Left ventricle myocardium inferior (tissue), 1 donor: ENCODE data around the gene CCDC92. TPM values are rescaled to one million over a fixed set of nuclear protein-coding genes. Genes with fewer than 3 reads are reported as not detected.

ENCODE experiments used
- DNase-seq: peaks from one replicate; pipeline ENCODE4 v3.0.0-alpha.2; 2020
- H3K27ac ChIP-seq: fragments of 200-600 bp; replicated peaks from 2 replicates; pipeline ENCODE4 v1.8.0; 2021
- H3K27me3 ChIP-seq: fragments of 200-600 bp; 2 replicates; pipeline ENCODE4 v1.8.0; 2021; ENCODE audit warnings: low read depth
- H3K36me3 ChIP-seq: fragments of 200-600 bp; 2 replicates; pipeline ENCODE4 v1.8.0; 2021
- H3K4me1 ChIP-seq: fragments of 200-600 bp; 2 replicates; pipeline ENCODE4 v1.8.0; 2021
- H3K4me3 ChIP-seq: fragments of 200-600 bp; 2 replicates; pipeline ENCODE4 v1.8.0; 2021; ENCODE audit warnings: mild to moderate bottlenecking, moderate library complexity
- H3K9me3 ChIP-seq: fragments of 200-600 bp; replicated peaks from 2 replicates; pipeline ENCODE4 v1.8.0; 2021
- intact Hi-C: fragments of 100-400 bp; cut with micrococcal nuclease; formaldehyde crosslinking; loops from one replicate; pipeline ENCODE4 v1.11.0; 2022
- total RNA-seq: library from RNA; stranded (reverse); fragmentation: NEBNext Ultra II Directional; extraction: Animal tissue kit (Norgen Biotek cat#: 25700); gene quantifications from one replicate; pipeline ENCODE4 v1.2.1, GENCODE V29; 2021
- TF ChIP-seq, protein P1 (sequence below): fragments of 200-600 bp; IDR thresholded peaks from 2 replicates; pipeline ENCODE4 v1.8.0; 2021; ENCODE audit warnings: antibody characterized with exemption, mild to moderate bottlenecking, borderline replicate concordance
- donor health status: DM: no; HTN: yes; CAD: no; lungs with severe emphysema.

Gene CCDC92
- total RNA-seq, 1 donor from 2014 or later: 57.2 TPM

DNA sequence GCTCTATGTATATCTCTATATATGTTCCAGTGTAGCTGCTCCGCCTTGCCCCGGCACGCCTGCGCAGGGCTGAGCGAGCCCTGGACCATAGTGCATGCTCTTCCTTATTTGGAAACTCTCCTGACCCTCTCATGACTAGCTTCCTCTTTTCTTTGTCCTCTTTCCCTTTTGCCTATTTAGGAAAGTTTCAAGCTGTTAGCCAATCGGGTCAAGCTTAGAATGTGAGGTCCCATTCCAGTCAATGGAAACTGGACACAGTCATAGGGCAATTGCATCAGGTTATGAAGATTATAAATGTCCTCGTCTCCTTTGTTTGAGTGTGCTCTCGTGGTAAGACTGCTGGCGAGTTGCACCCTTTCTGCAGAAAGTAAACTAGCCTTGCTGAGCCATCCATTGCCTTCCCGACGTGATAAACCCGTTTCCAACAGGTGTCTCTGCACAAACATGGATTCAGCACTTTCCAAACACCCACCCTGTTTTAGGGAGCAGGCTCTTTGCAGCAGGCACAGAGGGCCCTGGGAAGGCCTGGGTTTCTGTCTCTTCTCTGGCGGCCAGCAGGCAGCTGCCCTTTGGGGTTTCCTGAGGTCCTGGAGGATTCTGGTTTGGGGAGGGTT, 30.9 kb downstream of the CCDC92 start:
- TF ChIP-seq, protein P1, sequence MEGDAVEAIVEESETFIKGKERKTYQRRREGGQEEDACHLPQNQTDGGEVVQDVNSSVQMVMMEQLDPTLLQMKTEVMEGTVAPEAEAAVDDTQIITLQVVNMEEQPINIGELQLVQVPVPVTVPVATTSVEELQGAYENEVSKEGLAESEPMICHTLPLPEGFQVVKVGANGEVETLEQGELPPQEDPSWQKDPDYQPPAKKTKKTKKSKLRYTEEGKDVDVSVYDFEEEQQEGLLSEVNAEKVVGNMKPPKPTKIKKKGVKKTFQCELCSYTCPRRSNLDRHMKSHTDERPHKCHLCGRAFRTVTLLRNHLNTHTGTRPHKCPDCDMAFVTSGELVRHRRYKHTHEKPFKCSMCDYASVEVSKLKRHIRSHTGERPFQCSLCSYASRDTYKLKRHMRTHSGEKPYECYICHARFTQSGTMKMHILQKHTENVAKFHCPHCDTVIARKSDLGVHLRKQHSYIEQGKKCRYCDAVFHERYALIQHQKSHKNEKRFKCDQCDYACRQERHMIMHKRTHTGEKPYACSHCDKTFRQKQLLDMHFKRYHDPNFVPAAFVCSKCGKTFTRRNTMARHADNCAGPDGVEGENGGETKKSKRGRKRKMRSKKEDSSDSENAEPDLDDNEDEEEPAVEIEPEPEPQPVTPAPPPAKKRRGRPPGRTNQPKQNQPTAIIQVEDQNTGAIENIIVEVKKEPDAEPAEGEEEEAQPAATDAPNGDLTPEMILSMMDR: no peak
- Histone ChIP-seq H3K27ac (no peak overlapping the region), H3K4me1 (peaks cover 10% of the 10 kb centered on the region), H3K27me3 (no peaks in the 10 kb centered on the region), H3K9me3 (peaks cover 4% of the 10 kb centered on the region), H3K36me3 (peaks cover 73% of the 10 kb centered on the region), H3K4me3 (no peak overlapping the region)
- intact Hi-C loops: no loop called here
- DNase-seq: no peak

DNA sequence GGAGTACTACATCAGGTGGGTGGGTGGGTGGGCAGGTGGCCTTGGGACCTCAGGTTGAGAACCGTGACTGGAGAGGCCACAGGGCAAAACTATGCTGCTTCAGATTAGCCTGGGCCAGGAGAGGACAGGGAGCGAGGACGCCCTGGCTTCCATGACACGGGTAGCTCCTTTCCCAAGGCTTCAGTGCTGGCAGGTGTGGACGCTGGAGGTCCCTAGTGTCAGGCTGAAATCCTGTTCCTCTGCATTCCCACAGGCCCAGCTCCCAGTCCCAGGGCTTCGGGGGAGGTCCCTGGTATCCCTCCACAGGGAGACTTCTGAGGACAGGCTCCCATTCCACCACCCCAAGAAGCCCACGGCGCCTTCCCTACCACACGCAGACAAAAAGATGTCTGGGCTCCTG, 31.6 kb downstream of the CCDC92 start:
- Histone ChIP-seq H3K4me3 (no peak overlapping the region), H3K27ac (no peak overlapping the region), H3K27me3 (no peaks in the 10 kb centered on the region), H3K9me3 (peaks cover 4% of the 10 kb centered on the region), H3K36me3 (peaks cover 79% of the 10 kb centered on the region), H3K4me1 (peaks cover 2% of the 10 kb centered on the region)
- no peak for DNase-seq
- intact Hi-C loops: no loop called here
- TF ChIP-seq, protein P1: no peak

DNA sequence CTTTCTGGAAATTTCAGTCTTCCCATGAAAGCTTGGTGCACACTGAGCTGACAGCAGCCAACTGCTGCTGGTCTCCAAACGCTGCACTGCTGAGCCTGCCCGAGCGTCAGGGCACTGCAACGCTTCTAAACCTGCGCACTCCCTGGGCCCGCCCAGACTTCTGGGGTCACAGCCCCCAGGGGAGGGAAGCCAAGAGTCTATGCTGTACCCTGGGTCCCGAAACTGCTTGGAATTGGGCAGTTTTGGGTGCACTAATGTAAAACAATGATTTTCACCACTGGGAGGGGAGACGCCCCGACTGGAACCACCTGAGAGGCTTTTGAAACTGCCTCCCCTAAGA, 32.0 kb downstream of the CCDC92 start:
- TF ChIP-seq, protein P1: no peak
- intact Hi-C loops: no loop called here
- Histone ChIP-seq H3K9me3 (peaks cover 4% of the 10 kb centered on the region), H3K27ac (no peak overlapping the region), H3K4me3 (no peak overlapping the region), H3K4me1 (no peaks in the 10 kb centered on the region), H3K36me3 (peaks cover 83% of the 10 kb centered on the region), H3K27me3 (no peaks in the 10 kb centered on the region)
- no peak for DNase-seq

DNA sequence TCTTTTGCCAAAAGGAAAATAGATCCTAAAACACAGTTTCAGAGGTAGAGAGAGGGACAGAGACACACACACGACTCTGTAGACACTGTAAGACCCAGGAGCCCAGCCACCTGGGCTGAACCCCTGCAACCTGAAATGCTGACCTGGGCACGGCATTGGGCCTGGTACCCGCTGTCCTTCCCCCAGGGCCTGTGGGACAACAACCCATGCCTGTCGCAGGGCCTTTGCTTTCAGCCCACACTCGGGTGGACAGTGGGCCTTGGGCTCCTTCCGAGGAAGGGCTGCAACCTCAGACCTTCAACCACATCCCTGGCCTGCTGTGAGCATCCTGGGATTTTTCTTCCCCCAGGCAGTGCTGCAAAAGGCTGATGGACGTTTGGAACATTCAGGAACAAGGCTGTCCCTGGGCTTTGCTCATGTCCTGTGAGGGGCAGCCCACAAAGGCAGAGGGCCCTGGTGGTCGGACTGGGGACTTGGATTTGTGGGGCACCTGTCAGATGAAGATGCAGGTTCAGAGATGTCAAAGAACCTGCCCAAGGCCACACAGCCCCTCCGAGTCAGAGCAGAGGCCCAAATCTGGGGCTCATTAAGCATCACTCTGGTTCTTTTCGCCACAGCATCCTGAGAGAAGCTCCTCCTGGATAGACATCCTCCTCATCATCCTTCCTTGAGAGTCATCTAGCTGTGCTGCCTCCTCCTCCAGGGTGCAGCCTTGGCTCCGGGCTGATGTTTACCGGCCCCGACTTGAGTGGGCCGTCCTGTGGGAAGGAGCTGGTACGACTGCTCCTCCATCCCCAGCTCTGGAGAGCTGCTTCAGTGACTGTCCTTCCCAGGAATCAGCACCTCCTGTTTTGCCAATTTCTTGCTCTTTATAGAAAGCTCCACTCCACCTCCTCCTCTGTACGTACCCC, 32.7 kb downstream of the CCDC92 start:
- H3K4me3 ChIP-seq: no peak overlapping the region
- H3K27me3 ChIP-seq: no peaks in the 10 kb centered on the region
- intact Hi-C loops: no loop called here
- TF ChIP-seq, protein P1: no peak
- H3K27ac ChIP-seq: no peak overlapping the region
- H3K4me1 ChIP-seq: no peaks in the 10 kb centered on the region
- DNase-seq: no peak
- H3K36me3 ChIP-seq: peaks cover 77% of the 10 kb centered on the region
- H3K9me3 ChIP-seq: peaks cover 4% of the 10 kb centered on the region

DNA sequence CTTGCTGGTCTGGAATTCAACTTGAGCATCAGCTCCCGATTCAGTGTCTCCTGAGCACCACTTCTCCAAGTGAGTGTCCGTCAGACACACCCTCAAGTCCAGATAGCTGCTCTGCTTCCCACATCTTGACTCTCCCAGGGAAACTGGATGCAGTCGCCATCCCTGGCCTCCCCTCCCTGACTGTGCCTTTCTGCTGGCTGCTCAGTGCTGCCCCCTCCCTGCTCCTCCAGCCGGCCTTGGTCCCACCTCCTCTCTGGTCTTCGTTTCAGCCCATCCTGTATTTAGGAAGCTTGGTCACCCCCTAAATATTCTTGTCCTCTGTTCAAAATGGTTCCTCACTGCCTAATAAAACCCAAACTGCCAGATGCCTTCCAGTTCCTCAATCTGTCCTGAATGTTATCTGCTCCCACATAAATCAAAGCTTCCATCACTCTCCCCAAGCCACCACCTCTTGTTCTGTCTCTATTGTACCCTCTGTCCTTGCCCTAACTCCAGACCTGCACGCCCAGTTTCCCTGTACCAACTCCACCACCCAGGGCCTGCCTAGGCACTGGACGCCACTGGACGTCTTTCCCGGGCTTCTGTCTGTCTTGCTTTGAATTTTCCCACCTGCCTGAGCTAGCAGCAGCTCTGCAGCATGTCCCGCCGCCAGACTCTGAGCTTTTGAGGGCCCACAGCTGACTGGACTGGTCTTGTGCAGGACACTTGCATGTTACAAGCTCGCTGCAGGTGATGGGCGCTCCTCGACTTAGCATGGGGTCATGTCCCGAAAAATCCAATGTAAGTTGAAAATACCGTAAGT, 33.8 kb downstream of the CCDC92 start:
- Histone ChIP-seq H3K4me1 (no peaks in the 10 kb centered on the region), H3K9me3 (peaks cover 4% of the 10 kb centered on the region), H3K4me3 (no peak overlapping the region), H3K27me3 (no peaks in the 10 kb centered on the region), H3K36me3 (peaks cover 66% of the 10 kb centered on the region), H3K27ac (no peak overlapping the region)
- intact Hi-C loops: no loop called here
- TF ChIP-seq, protein P1: peak; percentile 38
- no peak for DNase-seq
